Glutamatergic neuron (in vitro differentiated cells): ENCODE data around the gene IMMP2L. TPM values are rescaled to one million over a fixed set of nuclear protein-coding genes. Genes with fewer than 3 reads are reported as not detected.

ENCODE experiments used
- DNase-seq: peaks from one replicate; pipeline ENCODE4 v3.0.0; 2022
- H3K27ac Mint-ChIP-seq: one replicate; pipeline ENCODE4 v1.8.0; 2020; ENCODE audit warnings: mild to moderate bottlenecking, mixed read lengths, inconsistent platforms; ENCODE audit not compliant: unreplicated experiment
- H3K27me3 Mint-ChIP-seq: one replicate; pipeline ENCODE4 v1.8.0; 2020; ENCODE audit warnings: mild to moderate bottlenecking, moderate library complexity, mixed read lengths, inconsistent platforms; ENCODE audit not compliant: unreplicated experiment
- H3K36me3 Mint-ChIP-seq: one replicate; pipeline ENCODE4 v1.8.0; 2020; ENCODE audit warnings: mild to moderate bottlenecking, mixed read lengths, inconsistent platforms; ENCODE audit not compliant: unreplicated experiment
- H3K4me1 Mint-ChIP-seq: one replicate; pipeline ENCODE4 v1.8.0; 2020; ENCODE audit warnings: mild to moderate bottlenecking, low read depth, mixed read lengths, inconsistent platforms; ENCODE audit not compliant: unreplicated experiment
- H3K4me3 Mint-ChIP-seq: one replicate; pipeline ENCODE4 v1.8.0; 2020; ENCODE audit warnings: mild to moderate bottlenecking, mixed read lengths, inconsistent platforms; ENCODE audit not compliant: unreplicated experiment
- H3K9me3 Mint-ChIP-seq: one replicate; pipeline ENCODE4 v1.8.0; 2020; ENCODE audit warnings: mild to moderate bottlenecking, moderate library complexity, mixed read lengths, inconsistent platforms; ENCODE audit not compliant: unreplicated experiment
- total RNA-seq: library from RNA; stranded (reverse); fragmentation: NEBNext Ultra II Directional; extraction: Animal tissue kit (Norgen Biotek cat#: 25700); gene quantifications from one replicate; pipeline ENCODE4 v1.2.1, GENCODE V29; 2021; ENCODE audit not compliant: unreplicated experiment
- TF ChIP-seq, protein P1 (sequence below): fragments of 200-600 bp; sonication (generic); IDR thresholded peaks from one replicate; pipeline ENCODE4 v1.5.0; 2021; ENCODE audit not compliant: partially characterized antibody, unreplicated experiment

IMMP2L gene
- total RNA-seq, 1 donor from 2014 or later, result 9.6 TPM

DNA sequence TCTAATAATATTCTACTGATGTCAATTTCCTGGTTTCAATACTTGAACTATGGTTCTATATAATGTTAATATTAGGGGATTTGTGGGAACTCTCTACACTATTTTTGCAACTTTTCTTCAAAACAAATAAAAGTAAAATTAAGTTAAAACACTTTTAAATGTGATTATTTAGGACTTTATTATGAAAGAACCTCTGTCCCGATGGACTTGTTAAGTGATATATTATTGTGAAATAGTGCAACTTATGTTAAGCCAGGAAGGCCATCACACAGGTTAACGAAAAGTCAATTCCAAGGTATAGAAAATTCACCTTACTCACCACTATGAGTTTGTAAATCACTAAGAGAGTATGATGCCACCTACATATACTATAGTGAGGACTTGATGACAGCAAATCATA, 79.2 kb downstream of the IMMP2L start:
- TF ChIP-seq, protein P1, sequence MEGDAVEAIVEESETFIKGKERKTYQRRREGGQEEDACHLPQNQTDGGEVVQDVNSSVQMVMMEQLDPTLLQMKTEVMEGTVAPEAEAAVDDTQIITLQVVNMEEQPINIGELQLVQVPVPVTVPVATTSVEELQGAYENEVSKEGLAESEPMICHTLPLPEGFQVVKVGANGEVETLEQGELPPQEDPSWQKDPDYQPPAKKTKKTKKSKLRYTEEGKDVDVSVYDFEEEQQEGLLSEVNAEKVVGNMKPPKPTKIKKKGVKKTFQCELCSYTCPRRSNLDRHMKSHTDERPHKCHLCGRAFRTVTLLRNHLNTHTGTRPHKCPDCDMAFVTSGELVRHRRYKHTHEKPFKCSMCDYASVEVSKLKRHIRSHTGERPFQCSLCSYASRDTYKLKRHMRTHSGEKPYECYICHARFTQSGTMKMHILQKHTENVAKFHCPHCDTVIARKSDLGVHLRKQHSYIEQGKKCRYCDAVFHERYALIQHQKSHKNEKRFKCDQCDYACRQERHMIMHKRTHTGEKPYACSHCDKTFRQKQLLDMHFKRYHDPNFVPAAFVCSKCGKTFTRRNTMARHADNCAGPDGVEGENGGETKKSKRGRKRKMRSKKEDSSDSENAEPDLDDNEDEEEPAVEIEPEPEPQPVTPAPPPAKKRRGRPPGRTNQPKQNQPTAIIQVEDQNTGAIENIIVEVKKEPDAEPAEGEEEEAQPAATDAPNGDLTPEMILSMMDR, result no peak
- no peaks in the 10 kb centered on the region for H3K27me3 Mint-ChIP-seq

DNA sequence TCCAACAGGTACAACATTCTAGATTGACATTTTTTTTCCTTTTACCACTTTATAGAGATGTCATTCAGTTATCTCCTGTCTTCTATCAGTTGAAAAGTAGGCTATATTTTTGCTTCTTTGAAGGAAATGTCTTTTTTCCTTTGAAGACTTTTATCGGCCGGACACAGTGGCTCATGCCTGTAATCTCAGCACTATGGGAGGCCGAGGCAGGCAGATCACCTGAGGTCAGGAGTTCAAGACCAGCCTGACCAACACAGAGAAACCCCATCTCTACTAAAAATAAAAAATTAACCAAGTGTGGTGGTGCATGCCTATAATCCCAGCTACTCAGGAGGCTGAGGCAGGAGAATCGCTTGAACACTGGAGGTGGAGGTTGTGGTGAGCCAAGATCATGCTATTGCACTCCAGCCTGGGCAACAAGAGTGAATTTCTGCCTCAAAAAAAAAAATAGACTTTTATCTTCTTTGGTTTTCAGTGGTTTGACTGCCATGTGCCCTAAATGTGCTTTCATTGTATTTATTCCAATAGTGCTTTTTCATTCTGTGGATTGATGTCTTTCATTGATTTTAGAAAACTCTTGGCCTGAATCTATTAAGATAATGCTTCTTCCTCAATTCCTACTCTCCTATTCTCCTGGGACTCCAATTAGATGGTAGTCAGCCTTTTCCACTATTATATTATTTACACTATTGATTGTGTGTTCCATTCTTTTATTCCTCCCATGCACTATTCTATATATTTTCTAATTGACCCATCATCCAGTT, 84.6 kb downstream of the IMMP2L start:
- no peaks in the 10 kb centered on the region for H3K4me1 Mint-ChIP-seq
- H3K4me3 Mint-ChIP-seq, result no peak overlapping the region
- H3K9me3 Mint-ChIP-seq, result no peaks in the 10 kb centered on the region
- no peaks in the 10 kb centered on the region for H3K27me3 Mint-ChIP-seq
- no peaks in the 10 kb centered on the region for H3K36me3 Mint-ChIP-seq
- DNase-seq, result no peak
- TF ChIP-seq, protein P1, result no peak
- no peak overlapping the region for H3K27ac Mint-ChIP-seq

More for the DNA sequence above, 79.2 kb downstream of the IMMP2L start:
- H3K9me3 Mint-ChIP-seq, result no peaks in the 10 kb centered on the region
- H3K4me3 Mint-ChIP-seq, result no peak overlapping the region
- H3K4me1 Mint-ChIP-seq, result no peaks in the 10 kb centered on the region
- no peaks in the 10 kb centered on the region for H3K36me3 Mint-ChIP-seq
- H3K27ac Mint-ChIP-seq, result no peak overlapping the region
- DNase-seq, result no peak

DNA sequence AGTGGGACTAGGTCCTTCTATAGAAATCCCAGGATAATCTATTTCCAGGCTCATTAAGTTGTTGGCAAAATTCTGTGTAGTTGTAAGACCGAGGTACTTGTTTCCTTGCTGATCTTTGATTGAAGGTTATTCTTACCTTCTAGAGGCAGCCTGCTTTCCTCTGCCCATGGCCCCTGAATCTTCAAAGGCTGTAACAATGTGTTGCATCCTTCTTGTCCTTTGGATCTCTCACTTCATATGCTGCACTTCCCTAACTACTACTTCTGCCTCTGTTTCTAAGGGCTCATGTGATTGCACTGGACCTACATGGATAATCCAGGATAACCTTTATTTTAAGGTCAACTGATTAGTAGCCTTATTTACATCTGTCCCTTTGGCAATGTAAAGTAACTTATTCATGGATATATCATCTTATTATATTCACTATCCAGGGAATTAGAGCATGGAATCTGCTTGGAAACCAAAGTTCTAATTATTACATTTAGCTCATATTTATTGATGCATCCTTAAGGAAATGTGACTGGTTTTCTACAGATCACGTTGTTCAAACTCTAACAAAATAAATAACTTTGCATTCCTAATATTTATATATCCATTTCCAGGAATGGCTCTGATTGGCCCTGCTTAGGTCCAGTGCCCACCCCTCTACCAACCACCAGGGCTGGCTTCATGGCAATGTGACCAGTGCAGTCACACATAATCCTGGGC, 85.6 kb downstream of the IMMP2L start:
- no peak for DNase-seq
- Mint-ChIP-seq H3K4me3 (no peak overlapping the region), H3K4me1 (no peaks in the 10 kb centered on the region), H3K27ac (no peak overlapping the region), H3K27me3 (no peaks in the 10 kb centered on the region), H3K36me3 (no peaks in the 10 kb centered on the region), H3K9me3 (no peaks in the 10 kb centered on the region)
- TF ChIP-seq, protein P1, result no peak

DNA sequence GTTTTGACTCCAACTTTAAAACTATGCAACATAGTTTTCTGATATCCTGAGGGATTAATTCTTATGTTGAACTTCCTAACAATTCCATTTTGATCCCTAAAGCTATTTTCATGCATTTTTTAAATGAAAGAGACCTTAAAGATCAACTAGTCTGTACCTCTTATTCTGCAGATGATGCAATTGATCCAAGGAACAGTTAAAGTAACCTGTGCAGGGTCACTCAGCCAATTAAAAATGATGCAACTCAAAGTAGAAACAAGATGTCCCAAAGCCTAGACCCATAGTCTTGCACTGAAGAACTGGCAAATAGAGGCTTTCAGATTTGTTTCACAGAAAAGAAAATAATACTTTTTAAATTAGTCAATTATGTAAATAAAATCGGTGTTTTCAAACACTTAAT, 86.3 kb downstream of the IMMP2L start:
- DNase-seq, result no peak
- Mint-ChIP-seq H3K4me1 (no peaks in the 10 kb centered on the region), H3K9me3 (no peaks in the 10 kb centered on the region), H3K4me3 (no peak overlapping the region), H3K27ac (no peak overlapping the region), H3K36me3 (no peaks in the 10 kb centered on the region), H3K27me3 (no peaks in the 10 kb centered on the region)
- TF ChIP-seq, protein P1, result no peak

DNA sequence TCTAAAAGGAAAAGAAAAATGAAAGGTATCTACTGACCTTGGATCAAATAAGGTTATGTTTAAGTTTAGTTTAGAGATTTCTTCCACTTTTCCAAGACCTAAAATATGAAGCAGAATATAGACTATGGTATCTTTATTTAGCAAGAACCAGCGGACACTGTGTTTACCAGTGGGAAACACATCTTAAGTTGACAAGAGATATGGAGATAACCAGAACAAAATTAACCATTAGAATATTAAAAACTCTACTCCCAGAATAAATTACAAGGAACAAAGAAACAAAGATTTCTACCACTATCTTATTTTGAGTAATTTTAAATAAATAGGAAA, 86.9 kb downstream of the IMMP2L start:
- Mint-ChIP-seq H3K4me1 (no peaks in the 10 kb centered on the region), H3K4me3 (no peak overlapping the region), H3K27ac (no peak overlapping the region), H3K36me3 (no peaks in the 10 kb centered on the region), H3K9me3 (no peaks in the 10 kb centered on the region), H3K27me3 (no peaks in the 10 kb centered on the region)
- no peak for DNase-seq
- TF ChIP-seq, protein P1, result no peak
